Measurements from ENCODE around the gene WIZ. TPM values are rescaled to one million over a fixed set of nuclear protein-coding genes. Genes with fewer than 3 reads are reported as not detected.

WIZ gene
- total and polyA plus RNA-seq, 9 of the 15 experiments (the other 6 are each of a cell fraction or from before 2014, with no cell fraction given): 0.06 to 37.5 (median 4.8) TPM

MicroRNA genes within 50 kb of the gene (microRNA counts, 767-probe panel; counts per million panel counts)
- 870 counts per million, percentile 17 among the panel's probes with 10 or more counts for microRNA hsa-miR-1470

Small RNA genes lying within 50 kb of the gene (microRNA-seq; reads per million reads assigned to microRNA genes)
- not detected for gene MIR1470 (ENCODE audit: borderline microRNAs expressed)

Small RNA genes lying within 50 kb of the gene (small RNA-seq; reads per million reads assigned to genes)
- gene MIR1470: not detected

Other genes starting within 250 kb of the WIZ start
Only the 7 nearest of the 11 such genes appear.
- 15.6 and 24.0 TPM in 2 replicates for gene BRD4, start 117.4 kb downstream of the WIZ start, total RNA-seq (2014; rRNA removed)
- gene BRD4, start 117.4 kb downstream of the WIZ start, total RNA-seq (2014; rRNA removed; fragmentation: Illumina TruSeq; extraction: Trizol): 11.3 and 13.0 TPM in 2 replicates
- 16.1 and 18.2 TPM in 2 replicates for gene BRD4, start 117.4 kb downstream of the WIZ start, total RNA-seq (2015; rRNA removed; fragmentation: Illumina TruSeq; extraction: Trizol)
- gene BRD4, start 117.4 kb downstream of the WIZ start, total RNA-seq (2021): 93.7 and 105 TPM in 2 replicates
- gene BRD4, start 117.4 kb downstream of the WIZ start, polyA plus RNA-seq (2011; rRNA removed): 8.9 and 11.0 TPM in 2 replicates
- gene BRD4, start 117.4 kb downstream of the WIZ start, polyA plus RNA-seq (2014; fragmentation: Illumina TruSeq; extraction: Trizol): 35.3 and 43.4 TPM in 2 replicates
- 1 to 10 TPM; 1.8 to 5.4 TPM for gene BRD4, start 117.4 kb downstream of the WIZ start, polyA plus RNA-seq (2014; fragmentation: Nextera tagmentation; extraction: Ambion mirVana)
- gene BRD4, start 117.4 kb downstream of the WIZ start, polyA plus RNA-seq (2014; rRNA removed): 23.3 and 24.3 TPM in 2 replicates
- 33.5 and 34.2 TPM in 2 replicates for gene AKAP8, start 70.2 kb downstream of the WIZ start, total RNA-seq (2014; rRNA removed)
- 13.3 and 13.8 TPM in 2 replicates for gene AKAP8, start 70.2 kb downstream of the WIZ start, total RNA-seq (2014; rRNA removed; fragmentation: Illumina TruSeq; extraction: Trizol)
- 20.2 and 22.6 TPM in 2 replicates for gene AKAP8, start 70.2 kb downstream of the WIZ start, total RNA-seq (2015; rRNA removed; fragmentation: Illumina TruSeq; extraction: Trizol)
- 49.9 and 56.5 TPM in 2 replicates for gene AKAP8, start 70.2 kb downstream of the WIZ start, total RNA-seq (2021)
- gene AKAP8, start 70.2 kb downstream of the WIZ start, polyA plus RNA-seq (2011; rRNA removed): 15.0 and 18.4 TPM in 2 replicates
- 14.6 and 17.0 TPM in 2 replicates for gene AKAP8, start 70.2 kb downstream of the WIZ start, polyA plus RNA-seq (2014; fragmentation: Illumina TruSeq; extraction: Trizol)
- 1 to 10 TPM; 3.4 to 4.4 TPM for gene AKAP8, start 70.2 kb downstream of the WIZ start, polyA plus RNA-seq (2014; fragmentation: Nextera tagmentation; extraction: Ambion mirVana)
- gene AKAP8, start 70.2 kb downstream of the WIZ start, polyA plus RNA-seq (2014; rRNA removed): 25.5 and 27.4 TPM in 2 replicates
- gene AKAP8L, start 31.0 kb downstream of the WIZ start, total RNA-seq (2014; rRNA removed): 108 and 121 TPM in 2 replicates
- 61.1 and 65.5 TPM in 2 replicates for gene AKAP8L, start 31.0 kb downstream of the WIZ start, total RNA-seq (2014; rRNA removed; fragmentation: Illumina TruSeq; extraction: Trizol)
- gene AKAP8L, start 31.0 kb downstream of the WIZ start, total RNA-seq (2015; rRNA removed; fragmentation: Illumina TruSeq; extraction: Trizol): 66.6 and 70.7 TPM in 2 replicates
- gene AKAP8L, start 31.0 kb downstream of the WIZ start, total RNA-seq (2021): 107 and 116 TPM in 2 replicates
- 56.8 and 95.7 TPM in 2 replicates for gene AKAP8L, start 31.0 kb downstream of the WIZ start, polyA plus RNA-seq (2011; rRNA removed)
- gene AKAP8L, start 31.0 kb downstream of the WIZ start, polyA plus RNA-seq (2014; fragmentation: Illumina TruSeq; extraction: Trizol): 75.8 and 84.0 TPM in 2 replicates
- 1 to 10 TPM; 2.4 to 7.0 TPM for gene AKAP8L, start 31.0 kb downstream of the WIZ start, polyA plus RNA-seq (2014; fragmentation: Nextera tagmentation; extraction: Ambion mirVana)
- 92.5 and 111 TPM in 2 replicates for gene AKAP8L, start 31.0 kb downstream of the WIZ start, polyA plus RNA-seq (2014; rRNA removed)
- 0.04 TPM in 1 of 2 replicates, not detected in the other for gene RASAL3, start 14.6 kb upstream of the WIZ start, total RNA-seq (2014; rRNA removed)
- not detected in 2 replicates for gene RASAL3, start 14.6 kb upstream of the WIZ start, total RNA-seq (2014; rRNA removed; fragmentation: Illumina TruSeq; extraction: Trizol)
- not detected in 2 replicates for gene RASAL3, start 14.6 kb upstream of the WIZ start, total RNA-seq (2015; rRNA removed; fragmentation: Illumina TruSeq; extraction: Trizol)
- gene RASAL3, start 14.6 kb upstream of the WIZ start, total RNA-seq (2021): 0.44 and 0.87 TPM in 2 replicates
- not detected in 2 replicates for gene RASAL3, start 14.6 kb upstream of the WIZ start, polyA plus RNA-seq (2011; rRNA removed)
- gene RASAL3, start 14.6 kb upstream of the WIZ start, polyA plus RNA-seq (2014; fragmentation: Illumina TruSeq; extraction: Trizol): not detected in 2 replicates
- not detected for gene RASAL3, start 14.6 kb upstream of the WIZ start, polyA plus RNA-seq (2014; fragmentation: Nextera tagmentation; extraction: Ambion mirVana)
- gene RASAL3, start 14.6 kb upstream of the WIZ start, polyA plus RNA-seq (2014; rRNA removed): 0.07 TPM in 1 of 2 replicates, not detected in the other
- not detected in 2 replicates for gene PGLYRP2, start 29.5 kb upstream of the WIZ start, total RNA-seq (2014; rRNA removed)
- not detected in 2 replicates for gene PGLYRP2, start 29.5 kb upstream of the WIZ start, total RNA-seq (2014; rRNA removed; fragmentation: Illumina TruSeq; extraction: Trizol)
- not detected in 2 replicates for gene PGLYRP2, start 29.5 kb upstream of the WIZ start, total RNA-seq (2015; rRNA removed; fragmentation: Illumina TruSeq; extraction: Trizol)
- gene PGLYRP2, start 29.5 kb upstream of the WIZ start, total RNA-seq (2021): not detected in 2 replicates
- not detected in 2 replicates for gene PGLYRP2, start 29.5 kb upstream of the WIZ start, polyA plus RNA-seq (2011; rRNA removed)
- not detected in 2 replicates for gene PGLYRP2, start 29.5 kb upstream of the WIZ start, polyA plus RNA-seq (2014; fragmentation: Illumina TruSeq; extraction: Trizol)
- not detected for gene PGLYRP2, start 29.5 kb upstream of the WIZ start, polyA plus RNA-seq (2014; fragmentation: Nextera tagmentation; extraction: Ambion mirVana)
- gene PGLYRP2, start 29.5 kb upstream of the WIZ start, polyA plus RNA-seq (2014; rRNA removed): not detected in 2 replicates
- gene CYP4F22, start 58.6 kb upstream of the WIZ start, total RNA-seq (2014; rRNA removed): not detected in 2 replicates
- gene CYP4F22, start 58.6 kb upstream of the WIZ start, total RNA-seq (2014; rRNA removed; fragmentation: Illumina TruSeq; extraction: Trizol): not detected in 2 replicates
- gene CYP4F22, start 58.6 kb upstream of the WIZ start, total RNA-seq (2015; rRNA removed; fragmentation: Illumina TruSeq; extraction: Trizol): not detected in 2 replicates
- gene CYP4F22, start 58.6 kb upstream of the WIZ start, total RNA-seq (2021): not detected in 2 replicates
- not detected in 2 replicates for gene CYP4F22, start 58.6 kb upstream of the WIZ start, polyA plus RNA-seq (2011; rRNA removed)
- not detected in 2 replicates for gene CYP4F22, start 58.6 kb upstream of the WIZ start, polyA plus RNA-seq (2014; fragmentation: Illumina TruSeq; extraction: Trizol)
- not detected for gene CYP4F22, start 58.6 kb upstream of the WIZ start, polyA plus RNA-seq (2014; fragmentation: Nextera tagmentation; extraction: Ambion mirVana)
- gene CYP4F22, start 58.6 kb upstream of the WIZ start, polyA plus RNA-seq (2014; rRNA removed): not detected in 2 replicates
- gene CYP4F8, start 165.3 kb upstream of the WIZ start, total RNA-seq (2014; rRNA removed): not detected in 2 replicates
- not detected in 2 replicates for gene CYP4F8, start 165.3 kb upstream of the WIZ start, total RNA-seq (2014; rRNA removed; fragmentation: Illumina TruSeq; extraction: Trizol)
- gene CYP4F8, start 165.3 kb upstream of the WIZ start, total RNA-seq (2015; rRNA removed; fragmentation: Illumina TruSeq; extraction: Trizol): not detected in 2 replicates
- gene CYP4F8, start 165.3 kb upstream of the WIZ start, total RNA-seq (2021): not detected in 2 replicates
- gene CYP4F8, start 165.3 kb upstream of the WIZ start, polyA plus RNA-seq (2011; rRNA removed): not detected in 2 replicates
- gene CYP4F8, start 165.3 kb upstream of the WIZ start, polyA plus RNA-seq (2014; fragmentation: Illumina TruSeq; extraction: Trizol): not detected in 2 replicates
- gene CYP4F8, start 165.3 kb upstream of the WIZ start, polyA plus RNA-seq (2014; fragmentation: Nextera tagmentation; extraction: Ambion mirVana): not detected
- not detected in 2 replicates for gene CYP4F8, start 165.3 kb upstream of the WIZ start, polyA plus RNA-seq (2014; rRNA removed)

Data from K562 (cell line).